ENCODE results near the gene C4orf46.

The C4orf46 gene

GRCh38 chr4:158657291-158657690 is 14.4 kb downstream of the C4orf46 start:
- TF ChIP-seq SNAI2 (CRISPR knock-in tag; IDR thresholded peaks at IDR 0.05), result no peak
- no peak for TF ChIP-seq GLIS3 (CRISPR knock-in tag; IDR thresholded peaks at IDR 0.05)
- no peak for TF ChIP-seq PATZ1 (CRISPR knock-in tag; IDR thresholded peaks at IDR 0.05; ENCODE audit: borderline replicate concordance)
- TF ChIP-seq ISL1 (CRISPR knock-in tag; IDR thresholded peaks at IDR 0.05), result no peak
- no peak for TF ChIP-seq TOX (CRISPR knock-in tag; IDR thresholded peaks at IDR 0.05; ENCODE audit: borderline replicate concordance)
- TF ChIP-seq RARB (CRISPR knock-in tag; IDR thresholded peaks at IDR 0.05), result no peak
- no peak for TF ChIP-seq TCF4 (CRISPR knock-in tag; IDR thresholded peaks at IDR 0.05; ENCODE audit: borderline replicate concordance)
- no peak for TF ChIP-seq CSRNP3 (CRISPR knock-in tag; IDR thresholded peaks at IDR 0.05)
- no peak for TF ChIP-seq ZFP3 (CRISPR knock-in tag; IDR thresholded peaks at IDR 0.05)
- TF ChIP-seq OSR1 (CRISPR knock-in tag; IDR thresholded peaks at IDR 0.05), result no peak
- TF ChIP-seq ZFP30 (CRISPR knock-in tag; IDR thresholded peaks at IDR 0.05), result no peak
- TF ChIP-seq ESRRG (CRISPR knock-in tag; IDR thresholded peaks at IDR 0.05), result no peak
- ATAC-seq, result no peak

GRCh38 chr4:158656439-158656838 is 15.2 kb downstream of the C4orf46 start:
- no peak for TF ChIP-seq ZNF70 (CRISPR knock-in tag; IDR thresholded peaks at IDR 0.05)
- TF ChIP-seq ZNF8 (CRISPR knock-in tag; IDR thresholded peaks at IDR 0.05), result no peak
- TF ChIP-seq RARB (CRISPR knock-in tag; IDR thresholded peaks at IDR 0.05), result no peak
- TF ChIP-seq TOX (CRISPR knock-in tag; IDR thresholded peaks at IDR 0.05; ENCODE audit: borderline replicate concordance), result no peak
- no peak for TF ChIP-seq TCF4 (CRISPR knock-in tag; IDR thresholded peaks at IDR 0.05; ENCODE audit: borderline replicate concordance)
- no peak for TF ChIP-seq GLIS3 (CRISPR knock-in tag; IDR thresholded peaks at IDR 0.05)
- TF ChIP-seq POU6F1 (CRISPR knock-in tag; IDR thresholded peaks at IDR 0.05; ENCODE audit: borderline replicate concordance, low read depth), result no peak
- no peak for TF ChIP-seq ARNTL (CRISPR knock-in tag; IDR thresholded peaks at IDR 0.05; ENCODE audit: borderline replicate concordance, low read depth)
- TF ChIP-seq OSR1 (CRISPR knock-in tag; IDR thresholded peaks at IDR 0.05), result no peak
- no peak for TF ChIP-seq TSHZ2 (CRISPR knock-in tag; IDR thresholded peaks at IDR 0.05)
- TF ChIP-seq PATZ1 (CRISPR knock-in tag; IDR thresholded peaks at IDR 0.05; ENCODE audit: borderline replicate concordance), result no peak
- TF ChIP-seq PPARA (CRISPR knock-in tag; IDR thresholded peaks at IDR 0.05; ENCODE audit: borderline replicate concordance), result no peak
- no peak for ATAC-seq

- TF ChIP-seq ESRRG (CRISPR knock-in tag; IDR thresholded peaks at IDR 0.05) (no peak), ZNF565 (CRISPR knock-in tag; conservative IDR thresholded peaks at IDR 0.05; ENCODE audit: low read depth) (no peak)
- ATAC-seq, result no peak
These were observed 18.8 kb downstream of the C4orf46 start for GRCh38 chr4:158652920-158653319.

Measured in SK-N-SH treated with all-trans-retinoic acid at 6 μM for 48 hours (cell line).